GM12878 (cell line): ENCODE data around the gene GIT1. TPM values are rescaled to one million over a fixed set of nuclear protein-coding genes. Genes with fewer than 3 reads are reported as not detected.

ENCODE experiments used
- CBFB ChIP-seq: IDR thresholded peaks from 2 replicates; pipeline ENCODE4 v1.6.1; 2016; ENCODE audit warnings: antibody characterized with exemption, low read depth
- GATAD2B ChIP-seq: fragments of 450-650 bp; conservative IDR thresholded peaks from 2 replicates; pipeline ENCODE4 v1.6.1; 2017; ENCODE audit warnings: low read depth, mild to moderate bottlenecking, moderate library complexity
- HDAC2 ChIP-seq: fragments of 200-600 bp; sonication (generic); IDR thresholded peaks from 2 replicates; pipeline ENCODE4 v1.6.1; 2017
- IKZF2 ChIP-seq, 2 experiments: fragments of 450-650 bp; IDR thresholded peaks; 2 replicates each; pipeline ENCODE4 v1.6.1; 2017; ENCODE audit warnings: mild to moderate bottlenecking in 2 of 2, moderate library complexity in 2 of 2
- MXI1 ChIP-seq: fragments of 150-350 bp; IDR thresholded peaks from 2 replicates; pipeline ENCODE4 v1.6.1; 2011; ENCODE audit warnings: low read depth, mild to moderate bottlenecking, inconsistent platforms, low read length, improper control_type of control experiment
- NBN ChIP-seq: fragments of 450-650 bp; IDR thresholded peaks from 2 replicates; pipeline ENCODE4 v1.6.1; 2016
- NKRF ChIP-seq: fragments of 450-650 bp; conservative IDR thresholded peaks from 2 replicates; pipeline ENCODE4 v1.6.1; 2017; ENCODE audit warnings: mild to moderate bottlenecking, moderate library complexity
- SKIL ChIP-seq: fragments of 450-650 bp; IDR thresholded peaks from 2 replicates; pipeline ENCODE4 v1.6.1; 2017; ENCODE audit warnings: mild to moderate bottlenecking, low read depth, inconsistent platforms; ENCODE audit not compliant: poor library complexity, severe bottlenecking
- SMAD1 ChIP-seq: fragments of 450-650 bp; IDR thresholded peaks from 2 replicates; pipeline ENCODE4 v1.6.1; 2018; ENCODE audit warnings: mild to moderate bottlenecking, low read depth; ENCODE audit not compliant: partially characterized antibody
- SREBF2 ChIP-seq: IDR thresholded peaks from 2 replicates; pipeline ENCODE4 v1.6.1; 2012; ENCODE audit warnings: mild to moderate bottlenecking, low read length
- TARDBP ChIP-seq: IDR thresholded peaks from 2 replicates; pipeline ENCODE4 v1.6.1; 2016; ENCODE audit warnings: borderline replicate concordance
- YBX1 ChIP-seq: fragments of 450-650 bp; IDR thresholded peaks from 2 replicates; pipeline ENCODE4 v1.6.1; 2016; ENCODE audit warnings: antibody characterized with exemption
- ZZZ3 ChIP-seq: IDR thresholded peaks from 2 replicates; pipeline ENCODE4 v1.6.1; 2011; ENCODE audit warnings: low read depth; ENCODE audit not compliant: control insufficient read depth, insufficient read length
- polyA plus RNA-seq, 11 experiments: library from polyadenylated mRNA; depleted of rRNA in 4 of 11; unstranded in 6 of 11; stranded (reverse) in 5 of 11; fragments of >200 nt; fragmentation: Nextera tagmentation in 4 of 11; fragmentation: Illumina TruSeq in 1 of 11; extraction: Ambion mirVana in 4 of 11; extraction: Trizol in 1 of 11; gene quantifications; 1 replicate in 1 of 11; 2 replicates in 10 of 11; pipeline versions ENCODE4 v1.2.1 to v1.2.3, GENCODE V29; 2011 to 2016; ENCODE audit warnings: inconsistent platforms in 2 of 11, missing spikeins in 2 of 11, low read depth in 1 of 11
- total RNA-seq, 4 experiments: library from RNA; depleted of rRNA in 3 of 4; stranded (reverse); fragments of >200 nt in 3 of 4; fragmentation: Illumina TruSeq in 1 of 4; extraction: Trizol in 1 of 4; gene quantifications; 2 replicates each; pipeline versions ENCODE4 v1.2.1 to v1.2.3, GENCODE V29; 2013 to 2021
- TF ChIP-seq, protein P1 (sequence below): IDR thresholded peaks from 2 replicates; pipeline ENCODE4 v1.6.1; 2012; ENCODE audit warnings: mild to moderate bottlenecking, low read depth, low read length

Gene GIT1
- total and polyA plus RNA-seq, 10 of the 15 experiments (the other 5 are each of a cell fraction or from before 2014, with no cell fraction given) = 0.24 to 45.3 (median 20.9) TPM

- TF ChIP-seq TARDBP = no peak
- TF ChIP-seq GATAD2B = 0 out of 2 replicates have a peak, but pooled peaks have one; percentile 53
- no peak for TF ChIP-seq NBN
- TF ChIP-seq YBX1 = no peak
- no peak for TF ChIP-seq HDAC2
- TF ChIP-seq, protein P1, sequence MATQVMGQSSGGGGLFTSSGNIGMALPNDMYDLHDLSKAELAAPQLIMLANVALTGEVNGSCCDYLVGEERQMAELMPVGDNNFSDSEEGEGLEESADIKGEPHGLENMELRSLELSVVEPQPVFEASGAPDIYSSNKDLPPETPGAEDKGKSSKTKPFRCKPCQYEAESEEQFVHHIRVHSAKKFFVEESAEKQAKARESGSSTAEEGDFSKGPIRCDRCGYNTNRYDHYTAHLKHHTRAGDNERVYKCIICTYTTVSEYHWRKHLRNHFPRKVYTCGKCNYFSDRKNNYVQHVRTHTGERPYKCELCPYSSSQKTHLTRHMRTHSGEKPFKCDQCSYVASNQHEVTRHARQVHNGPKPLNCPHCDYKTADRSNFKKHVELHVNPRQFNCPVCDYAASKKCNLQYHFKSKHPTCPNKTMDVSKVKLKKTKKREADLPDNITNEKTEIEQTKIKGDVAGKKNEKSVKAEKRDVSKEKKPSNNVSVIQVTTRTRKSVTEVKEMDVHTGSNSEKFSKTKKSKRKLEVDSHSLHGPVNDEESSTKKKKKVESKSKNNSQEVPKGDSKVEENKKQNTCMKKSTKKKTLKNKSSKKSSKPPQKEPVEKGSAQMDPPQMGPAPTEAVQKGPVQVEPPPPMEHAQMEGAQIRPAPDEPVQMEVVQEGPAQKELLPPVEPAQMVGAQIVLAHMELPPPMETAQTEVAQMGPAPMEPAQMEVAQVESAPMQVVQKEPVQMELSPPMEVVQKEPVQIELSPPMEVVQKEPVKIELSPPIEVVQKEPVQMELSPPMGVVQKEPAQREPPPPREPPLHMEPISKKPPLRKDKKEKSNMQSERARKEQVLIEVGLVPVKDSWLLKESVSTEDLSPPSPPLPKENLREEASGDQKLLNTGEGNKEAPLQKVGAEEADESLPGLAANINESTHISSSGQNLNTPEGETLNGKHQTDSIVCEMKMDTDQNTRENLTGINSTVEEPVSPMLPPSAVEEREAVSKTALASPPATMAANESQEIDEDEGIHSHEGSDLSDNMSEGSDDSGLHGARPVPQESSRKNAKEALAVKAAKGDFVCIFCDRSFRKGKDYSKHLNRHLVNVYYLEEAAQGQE = no peak
- no peak for TF ChIP-seq IKZF2 (IDR thresholded peaks at IDR 0.05)
- TF ChIP-seq SMAD1 = no peak
- no peak; the same call in 1 of the 2 replicates for TF ChIP-seq NKRF
- peak; percentile 57 for TF ChIP-seq MXI1
- TF ChIP-seq ZZZ3 = no peak
- no peak for TF ChIP-seq SKIL
- TF ChIP-seq SREBF2 = no peak
- no peak for TF ChIP-seq CBFB
Measured at GRCh38 chr17:29572691-29573557, 16.5 kb downstream of the GIT1 start (continued).
